GM23338 (cell line): Measurements from ENCODE around the gene NXN. TPM values are rescaled to one million over a fixed set of nuclear protein-coding genes. Genes with fewer than 3 reads are reported as not detected.
A peak's percentile ranks its signal among the peaks of the same experiment; 100 is the strongest.

ENCODE experiments used
- ATAC-seq: fragments of 200-7000 bp; cut with Tn5 transposase; 3 replicates; pipeline ENCODE4 v1.9.1; 2020
- DNase-seq: peaks from one replicate; pipeline ENCODE4 v3.0.0-alpha.2; 2015; ENCODE audit warnings: low spot score
- H2AFZ ChIP-seq: fragments of 200-600 bp; sonication (generic); 2 replicates; pipeline ENCODE4 v1.8.0; 2016; ENCODE audit warnings: antibody characterized with exemption, mild to moderate bottlenecking, moderate library complexity
- H3F3A ChIP-seq: fragments of 200-600 bp; sonication (generic); replicated peaks from 2 replicates; pipeline ENCODE4 v1.8.0; 2017; ENCODE audit warnings: antibody characterized with exemption, mixed run types, low read depth
- H3K27ac ChIP-seq: fragments of 200-600 bp; sonication (generic); 2 replicates; pipeline ENCODE4 v1.6.1; 2016; ENCODE audit warnings: low read depth
- H3K27me3 ChIP-seq: fragments of 200-600 bp; sonication (generic); 2 replicates; pipeline ENCODE4 v1.8.0; 2016; ENCODE audit warnings: mild to moderate bottlenecking, mixed run types, moderate library complexity; ENCODE audit not compliant: insufficient read depth
- H3K36me3 ChIP-seq: fragments of 200-600 bp; sonication (generic); 2 replicates; pipeline ENCODE4 v1.8.0; 2016; ENCODE audit warnings: mild to moderate bottlenecking; ENCODE audit not compliant: insufficient read depth
- H3K4me1 ChIP-seq: fragments of 200-600 bp; sonication (generic); 2 replicates; pipeline ENCODE4 v1.8.0; 2016; ENCODE audit warnings: mild to moderate bottlenecking, moderate library complexity; ENCODE audit not compliant: insufficient read depth
- H3K4me2 ChIP-seq: fragments of 200-600 bp; sonication (generic); 2 replicates; pipeline ENCODE4 v1.7.1; 2017; ENCODE audit warnings: mixed run types
- H3K4me3 ChIP-seq: fragments of 200-600 bp; sonication (generic); 2 replicates; pipeline ENCODE4 v1.6.1; 2016; ENCODE audit warnings: mixed run types
- H3K79me2 ChIP-seq: fragments of 200-600 bp; sonication (generic); replicated peaks from 2 replicates; pipeline ENCODE4 v1.8.0; 2017; ENCODE audit warnings: mild to moderate bottlenecking; ENCODE audit not compliant: insufficient read depth
- H3K9me2 ChIP-seq: fragments of 200-600 bp; sonication (generic); 2 replicates; pipeline ENCODE4 v1.8.0; 2017; ENCODE audit not compliant: insufficient read depth
- H4K20me1 ChIP-seq: fragments of 200-600 bp; sonication (generic); replicated peaks from 2 replicates; pipeline ENCODE4 v1.8.0; 2017; ENCODE audit warnings: mild to moderate bottlenecking; ENCODE audit not compliant: insufficient read depth
- H3K27ac Mint-ChIP-seq: 2 replicates; pipeline ENCODE4 v1.8.0; 2020; ENCODE audit warnings: inconsistent platforms, mild to moderate bottlenecking, moderate library complexity, mixed read lengths
- H3K27me3 Mint-ChIP-seq: 3 replicates; pipeline ENCODE4 v1.8.0; 2022; ENCODE audit warnings: low read depth, mild to moderate bottlenecking, moderate library complexity, mixed read lengths, inconsistent platforms; ENCODE audit not compliant: insufficient read depth, poor library complexity
- H3K36me3 Mint-ChIP-seq: 3 replicates; pipeline ENCODE4 v1.8.0; 2021; ENCODE audit warnings: low read depth, mild to moderate bottlenecking, inconsistent platforms, moderate library complexity, mixed read lengths
- H3K4me1 Mint-ChIP-seq: 3 replicates; pipeline ENCODE4 v1.8.0; 2020; ENCODE audit warnings: mild to moderate bottlenecking, inconsistent platforms, mixed read lengths
- H3K4me3 Mint-ChIP-seq: 3 replicates; pipeline ENCODE4 v1.8.0; 2021; ENCODE audit warnings: moderate library complexity, mild to moderate bottlenecking, inconsistent platforms, mixed read lengths
- H3K9me3 Mint-ChIP-seq: 3 replicates; pipeline ENCODE4 v1.8.0; 2020; ENCODE audit warnings: moderate library complexity, mild to moderate bottlenecking, inconsistent platforms, mixed read lengths
- CTCF ChIP-seq, 2 experiments: fragments of 200-600 bp in 1 of 2; sonication (generic) in 1 of 2; conservative IDR thresholded peaks; 2 replicates each; pipeline versions ENCODE4 v1.5.1 to v1.6.1; 2016 to 2017; ENCODE audit warnings: antibody characterized with exemption in 2 of 2, low read depth in 2 of 2, mild to moderate bottlenecking in 2 of 2, moderate library complexity in 1 of 2
- ETS1 ChIP-seq: IDR thresholded peaks from 2 replicates; pipeline ENCODE4 v1.6.1; 2016; ENCODE audit warnings: antibody characterized with exemption
- EZH2 ChIP-seq: fragments of 200-600 bp; sonication (generic); IDR thresholded peaks from one replicate; pipeline ENCODE4 v1.8.0; 2017; ENCODE audit warnings: antibody characterized with exemption, mild to moderate bottlenecking, low read depth; ENCODE audit not compliant: unreplicated experiment
- EZH2phosphoT487 ChIP-seq: fragments of 200-600 bp; sonication (generic); IDR thresholded peaks from one replicate; pipeline ENCODE4 v1.8.1; 2018; ENCODE audit warnings: antibody characterized with exemption; ENCODE audit not compliant: unreplicated experiment
- JUNB ChIP-seq: IDR thresholded peaks from one replicate; pipeline ENCODE4 v1.6.1; 2016; ENCODE audit warnings: antibody characterized with exemption; ENCODE audit not compliant: unreplicated experiment
- POLR2AphosphoS5 ChIP-seq: IDR thresholded peaks from 2 replicates; pipeline ENCODE4 v1.6.1; 2016; ENCODE audit warnings: antibody characterized with exemption, low read depth
- ZNF114 ChIP-seq: fragments of 250-450 bp; sonication (Bioruptor Pico); IDR thresholded peaks from 2 replicates; pipeline ENCODE4 v1.5.0; 2020; ENCODE audit warnings: mild to moderate bottlenecking, moderate library complexity
- ZNF331 ChIP-seq: fragments of 250-450 bp; sonication (Bioruptor Pico); IDR thresholded peaks from 2 replicates; pipeline ENCODE4 v1.5.0; 2020; ENCODE audit warnings: low read depth, mild to moderate bottlenecking, moderate library complexity
- ZNF462 ChIP-seq: fragments of 250-450 bp; sonication (Bioruptor Pico); IDR thresholded peaks from 2 replicates; pipeline ENCODE4 v1.5.0; 2020; ENCODE audit warnings: mild to moderate bottlenecking, moderate library complexity
- polyA plus RNA-seq: library from polyadenylated mRNA; unstranded; fragments of >200 nt; fragmentation: Nextera tagmentation; extraction: Ambion mirVana; gene quantifications from 2 replicates; pipeline ENCODE4 v1.2.1, GENCODE V29; 2016
- total RNA-seq: library from RNA; depleted of rRNA; stranded (reverse); fragments of >200 nt; shearing (Covaris generic); gene quantifications from 2 replicates; pipeline ENCODE4 v1.2.3, GENCODE V29; 2014

NXN gene
- total and polyA plus RNA-seq, 2 experiments from 2014 or later, result 31.8 to 105 TPM

GRCh38 chr17:998111-998510 is 18.5 kb upstream of the NXN start (continued):
- no peak for TF ChIP-seq ZNF462 (CRISPR knock-in tag)

- H3K4me1 Mint-ChIP-seq, result peaks cover 8% of the 10 kb centered on the region
- peak within 1 kb of the TSS; percentile 97 for H3K4me3 Mint-ChIP-seq
- H3K4me2 ChIP-seq, result peak within 1 kb of the TSS; percentile 98
- peaks cover 18% of the 10 kb centered on the region for H3K79me2 ChIP-seq
- H3K9me2 ChIP-seq, result no peaks in the 10 kb centered on the region
- peak; percentile 99 for DNase-seq
- H3K27me3 ChIP-seq, result peaks cover 7% of the 10 kb centered on the region; the same call in 1 of the 2 replicates
- peaks cover 12% of the 10 kb centered on the region for H4K20me1 ChIP-seq
- H3F3A ChIP-seq, result peaks cover 9% of the 10 kb centered on the region
- H3K4me3 ChIP-seq, result peak within 1 kb of the TSS; percentile 100
- peaks cover 30% of the 10 kb centered on the region for H3K9me3 Mint-ChIP-seq
- peaks cover 8% of the 10 kb centered on the region for H3K27me3 Mint-ChIP-seq
- H2AFZ ChIP-seq, result peak within 1 kb of the TSS; percentile 100
- peaks cover 22% of the 10 kb centered on the region; the same call in 1 of the 2 replicates for H3K36me3 ChIP-seq
- ATAC-seq, result peak; percentile 95
- peaks cover 7% of the 10 kb centered on the region for H3K4me1 ChIP-seq
- peaks cover 29% of the 10 kb centered on the region for H3K36me3 Mint-ChIP-seq
- H3K27ac Mint-ChIP-seq, result peak within 1 kb of the TSS; percentile 100
- H3K27ac ChIP-seq, result peak within 1 kb of the TSS; percentile 96; the same call in 1 of the 2 replicates
- no peak for TF ChIP-seq EZH2
- TF ChIP-seq ZNF331 (CRISPR knock-in tag), result no peak
- TF ChIP-seq JUNB, result no peak
- TF ChIP-seq POLR2AphosphoS5, result peak; percentile 81
- no peak for TF ChIP-seq EZH2phosphoT487
- peak; percentile 80 to 99 for TF ChIP-seq CTCF (conservative IDR thresholded peaks at IDR 0.05; ENCODE audit: low read depth in 2 of 2)
- peak; percentile 91 for TF ChIP-seq ETS1
- TF ChIP-seq ZNF114 (CRISPR knock-in tag), result no peak
Observed at GRCh38 chr17:996554-997344, 17.2 kb upstream of the NXN start, which contains the start of gene TIMM22. TSS of gene TIMM22 (plus strand) at chr17:997129. CDS start at chr17:997143, 14 bp downstream.
